Activated naive CD8-positive, alpha-beta T cell treated with anti-CD3 and anti-CD28 coated beads for 36 hours (primary cell): ENCODE data around the gene EXO1. TPM values are rescaled to one million over a fixed set of nuclear protein-coding genes. Genes with fewer than 3 reads are reported as not detected.
"Not testable (repeated sequence)": the region's sequence is repeated elsewhere in the genome, so short reads cannot be mapped to it uniquely, and the experiment has no call there.

Experiments used
- DNase-seq: peaks from one replicate; pipeline ENCODE4 v3.0.0; 2021
- H3K27ac Mint-ChIP-seq: one replicate; pipeline ENCODE4 v1.8.0; 2022; ENCODE audit warnings: mild to moderate bottlenecking, moderate library complexity, mixed read lengths
- H3K27me3 Mint-ChIP-seq: one replicate; pipeline ENCODE4 v1.8.0; 2022; ENCODE audit warnings: mild to moderate bottlenecking, mixed read lengths
- H3K36me3 Mint-ChIP-seq: one replicate; pipeline ENCODE4 v1.8.0; 2021; ENCODE audit warnings: mild to moderate bottlenecking, mixed read lengths
- H3K4me1 Mint-ChIP-seq: one replicate; pipeline ENCODE4 v1.8.0; 2021; ENCODE audit warnings: mixed read lengths
- H3K4me3 Mint-ChIP-seq: one replicate; pipeline ENCODE4 v1.8.0; 2022; ENCODE audit warnings: mild to moderate bottlenecking, moderate library complexity, mixed read lengths
- H3K9me3 Mint-ChIP-seq: one replicate; pipeline ENCODE4 v1.8.0; 2022; ENCODE audit warnings: mixed read lengths
- total RNA-seq, 2 experiments: library from RNA; stranded (reverse); gene quantifications; one replicate each; pipeline ENCODE4 v1.2.3, GENCODE V29; 2021

EXO1 gene
- total RNA-seq, 2 experiments from 2014 or later, result 91.8 to 94.8 TPM

DNA sequence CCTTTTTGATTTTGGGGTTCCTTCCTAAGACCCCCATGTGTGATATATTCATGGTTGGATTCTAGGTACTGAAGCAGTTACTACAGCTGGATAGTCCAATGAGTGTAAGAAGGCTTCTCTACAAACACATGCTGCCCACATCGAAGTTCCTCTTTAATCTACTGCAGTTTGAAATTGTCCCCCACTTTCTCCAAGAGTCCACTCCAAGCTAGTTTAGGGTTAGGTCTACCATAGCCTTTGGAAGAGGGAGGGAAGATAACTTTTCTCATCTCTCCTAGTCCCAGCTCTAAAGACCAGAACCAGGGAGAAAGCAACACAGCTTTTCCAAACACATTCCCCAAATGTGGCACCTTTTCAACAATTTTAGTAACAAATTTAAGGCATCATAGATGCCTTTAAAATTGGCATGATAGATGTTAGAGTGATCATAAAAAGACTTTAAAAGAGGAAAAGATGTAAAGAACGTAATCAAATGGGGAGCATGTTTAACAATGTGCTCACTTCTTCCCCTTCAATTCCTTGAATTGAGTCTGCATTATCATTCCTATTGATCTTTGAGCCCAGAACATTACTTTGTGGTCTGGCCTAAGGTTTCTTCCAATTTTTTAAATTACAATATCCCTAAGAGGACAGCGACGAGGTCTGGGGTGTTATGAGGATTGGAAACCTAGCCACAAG is 1.0 kb upstream of the EXO1 start:
- DNase-seq, result no peak
- Mint-ChIP-seq H3K27ac (peak overlapping the region; percentile 99), H3K27me3 (no peaks in the 10 kb centered on the region), H3K36me3 (peaks cover 27% of the 10 kb centered on the region), H3K9me3 (no peaks in the 10 kb centered on the region), H3K4me3 (peak overlapping the region; percentile 95), H3K4me1 (peaks cover 19% of the 10 kb centered on the region)

- H3K4me3 Mint-ChIP-seq, result peak overlapping the region; percentile 95
- H3K27me3 Mint-ChIP-seq, result no peaks in the 10 kb centered on the region
- no peaks in the 10 kb centered on the region for H3K9me3 Mint-ChIP-seq
- H3K36me3 Mint-ChIP-seq, result peaks cover 30% of the 10 kb centered on the region
- no peak for DNase-seq
- peaks cover 19% of the 10 kb centered on the region for H3K4me1 Mint-ChIP-seq
- H3K27ac Mint-ChIP-seq, result peak overlapping the region; percentile 99
Measured at GRCh38 chr1:241847540-241847795, 536 bp upstream of the EXO1 start.

GRCh38 chr1:241848686-241849344 is 811 bp downstream of the EXO1 start:
- peaks cover 39% of the 10 kb centered on the region for H3K36me3 Mint-ChIP-seq
- no peaks in the 10 kb centered on the region for H3K9me3 Mint-ChIP-seq
- peak overlapping the region; percentile 99 for H3K27ac Mint-ChIP-seq
- peaks cover 19% of the 10 kb centered on the region for H3K4me1 Mint-ChIP-seq
- peak overlapping the region; percentile 95 for H3K4me3 Mint-ChIP-seq
- DNase-seq, result no peak
- no peaks in the 10 kb centered on the region for H3K27me3 Mint-ChIP-seq

DNA sequence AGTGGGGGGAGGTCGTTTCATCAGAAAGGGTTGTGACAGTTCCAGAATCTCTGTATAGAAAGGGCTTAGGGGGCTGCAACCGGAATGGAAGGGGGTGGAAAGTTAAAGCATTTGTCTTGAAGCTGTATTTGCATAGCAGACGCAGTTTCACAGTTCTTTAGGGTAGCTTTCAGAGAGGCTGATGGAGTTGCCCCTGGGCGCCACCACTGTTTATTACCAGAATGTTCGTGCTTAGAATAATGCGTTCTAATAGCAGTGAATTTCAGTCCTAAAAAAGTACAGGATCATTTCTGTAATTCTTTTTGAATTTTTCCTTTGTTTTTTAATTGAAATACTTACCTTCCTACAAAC is 1.3 kb downstream of the EXO1 start:
- Mint-ChIP-seq H3K9me3 (no peaks in the 10 kb centered on the region), H3K4me3 (peak overlapping the region; percentile 95), H3K27me3 (no peaks in the 10 kb centered on the region), H3K36me3 (peaks cover 44% of the 10 kb centered on the region), H3K4me1 (peaks cover 19% of the 10 kb centered on the region), H3K27ac (peak overlapping the region; percentile 99)
- no peak for DNase-seq

DNA sequence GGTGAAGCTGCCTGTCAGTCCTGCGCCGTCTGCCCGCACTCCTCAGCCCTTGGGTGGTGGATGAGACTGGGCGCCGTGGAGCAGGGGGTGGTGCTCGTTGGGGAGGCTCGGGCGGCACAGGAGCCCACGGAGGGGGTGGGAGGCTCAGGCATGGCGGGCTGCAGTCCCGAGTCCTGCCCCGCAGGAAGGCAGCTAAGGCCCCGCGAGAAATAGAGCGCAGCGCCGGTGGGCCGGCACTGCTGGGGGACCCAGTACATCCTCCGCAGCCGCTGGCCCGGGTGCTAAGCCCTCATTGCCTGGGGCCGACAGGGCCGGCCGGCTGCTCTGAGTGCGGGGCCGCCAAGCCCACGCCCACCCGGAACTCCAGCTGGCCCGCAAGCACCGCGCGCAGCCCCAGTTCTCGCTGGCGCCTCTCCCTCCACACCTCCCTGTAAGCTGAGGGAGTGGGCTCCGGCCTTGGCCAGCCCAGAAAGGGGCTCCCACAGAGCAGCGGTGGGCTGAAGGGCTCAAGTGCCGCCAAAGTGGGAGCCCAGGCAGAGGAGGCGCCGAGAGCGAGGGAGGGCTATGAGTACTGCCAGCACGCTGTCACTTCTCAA is 7.6 kb downstream of the EXO1 start:
- not testable (repeated sequence) for H3K27ac Mint-ChIP-seq, DNase-seq, H3K9me3 Mint-ChIP-seq, H3K4me3 Mint-ChIP-seq, H3K27me3 Mint-ChIP-seq, H3K4me1 Mint-ChIP-seq
- H3K36me3 Mint-ChIP-seq, result peaks cover 53% of the 10 kb centered on the region

DNA sequence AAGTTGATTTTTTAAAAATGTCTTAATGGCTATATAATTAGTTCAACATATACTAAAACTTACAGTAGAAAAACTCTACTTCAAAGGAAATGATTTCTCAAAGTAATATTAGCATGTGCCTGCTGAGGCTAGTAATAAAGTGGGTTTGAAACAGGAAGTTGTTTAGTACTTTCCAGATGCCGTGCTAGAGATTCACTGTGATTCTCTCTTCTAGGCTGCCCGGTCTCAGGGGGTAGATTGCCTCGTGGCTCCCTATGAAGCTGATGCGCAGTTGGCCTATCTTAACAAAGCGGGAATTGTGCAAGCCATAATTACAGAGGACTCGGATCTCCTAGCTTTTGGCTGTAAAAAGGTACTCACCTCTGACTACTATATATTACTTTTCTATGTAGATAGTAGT is 9.1 kb downstream of the EXO1 start:
- H3K36me3 Mint-ChIP-seq, result peaks cover 58% of the 10 kb centered on the region
- no peaks in the 10 kb centered on the region for H3K4me1 Mint-ChIP-seq
- no peaks in the 10 kb centered on the region for H3K9me3 Mint-ChIP-seq
- no peak for DNase-seq
- H3K27ac Mint-ChIP-seq, result no peak overlapping the region
- H3K4me3 Mint-ChIP-seq, result no peak overlapping the region
- H3K27me3 Mint-ChIP-seq, result no peaks in the 10 kb centered on the region

DNA sequence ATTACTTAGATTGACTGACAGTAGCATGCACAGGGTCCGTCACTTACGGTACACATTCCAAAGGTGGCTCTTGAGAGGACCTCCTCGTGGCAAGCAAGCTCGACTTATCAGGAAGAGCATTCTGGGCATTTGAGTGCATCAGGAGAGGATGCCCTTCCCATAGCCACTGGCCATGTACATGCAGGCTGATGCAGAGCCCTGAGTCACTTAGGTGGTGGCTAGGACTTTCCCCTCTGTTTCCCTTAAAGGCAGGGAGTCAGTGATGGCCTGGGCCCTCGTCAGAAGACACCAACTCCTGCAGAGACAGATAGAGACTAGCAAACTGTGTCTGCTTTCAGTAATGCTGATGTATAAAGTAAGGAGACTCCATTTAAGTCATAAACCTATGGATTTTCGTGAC is 12.9 kb downstream of the EXO1 start:
- Mint-ChIP-seq H3K27me3 (no peaks in the 10 kb centered on the region), H3K4me3 (no peak overlapping the region), H3K4me1 (no peaks in the 10 kb centered on the region), H3K36me3 (peaks cover 58% of the 10 kb centered on the region), H3K27ac (no peak overlapping the region), H3K9me3 (no peaks in the 10 kb centered on the region)
- no peak for DNase-seq

DNA sequence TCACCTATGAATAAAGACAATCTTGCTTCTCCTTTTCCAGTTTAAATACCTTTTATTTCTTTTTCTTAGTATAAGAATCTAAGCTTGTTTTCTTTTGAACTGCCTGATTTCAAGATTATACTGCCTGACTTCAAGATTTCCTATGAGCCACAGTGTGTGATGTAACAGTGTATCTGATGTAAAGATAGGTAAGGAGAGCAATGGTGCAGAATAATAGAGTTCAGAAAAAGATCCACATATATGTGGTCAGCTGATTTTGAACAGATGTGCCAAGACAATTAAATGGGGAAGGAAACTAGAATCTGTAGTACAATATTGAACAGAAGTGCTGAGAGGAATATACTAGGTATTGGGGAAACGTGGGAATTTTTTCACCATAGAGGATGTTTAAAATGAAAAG is 21.0 kb downstream of the EXO1 start:
- no peaks in the 10 kb centered on the region for H3K27me3 Mint-ChIP-seq
- no peaks in the 10 kb centered on the region for H3K9me3 Mint-ChIP-seq
- no peaks in the 10 kb centered on the region for H3K4me1 Mint-ChIP-seq
- no peak for DNase-seq
- H3K27ac Mint-ChIP-seq, result no peak overlapping the region
- H3K4me3 Mint-ChIP-seq, result no peak overlapping the region
- peaks cover 65% of the 10 kb centered on the region for H3K36me3 Mint-ChIP-seq

DNA sequence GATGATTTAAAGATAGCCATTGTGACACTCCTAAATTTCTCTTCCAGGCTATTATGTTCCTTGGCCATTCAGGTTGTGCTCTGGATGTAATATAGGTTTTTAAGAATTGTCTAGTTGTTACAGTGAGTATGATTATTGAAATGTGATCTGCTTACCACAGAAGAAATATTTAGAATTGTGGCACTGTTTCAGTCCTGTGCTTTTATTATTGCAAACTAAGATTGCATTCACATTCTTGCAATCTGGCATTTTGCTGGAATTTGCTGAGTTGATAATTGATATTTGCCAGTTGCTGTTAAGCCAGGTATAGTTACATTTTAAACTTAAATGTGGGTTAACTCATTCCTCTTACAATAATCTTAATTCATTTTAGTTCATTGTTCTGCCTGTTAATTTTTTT is 22.3 kb downstream of the EXO1 start:
- Mint-ChIP-seq H3K9me3 (no peaks in the 10 kb centered on the region), H3K4me1 (no peaks in the 10 kb centered on the region), H3K27ac (no peak overlapping the region), H3K27me3 (no peaks in the 10 kb centered on the region), H3K36me3 (peaks cover 58% of the 10 kb centered on the region), H3K4me3 (no peak overlapping the region)
- DNase-seq, result no peak

GRCh38 chr1:241870746-241871430 is 22.9 kb downstream of the EXO1 start:
- DNase-seq, result no peak
- Mint-ChIP-seq H3K27me3 (no peaks in the 10 kb centered on the region), H3K36me3 (peaks cover 56% of the 10 kb centered on the region), H3K4me3 (no peak overlapping the region), H3K27ac (no peak overlapping the region), H3K4me1 (no peaks in the 10 kb centered on the region), H3K9me3 (no peaks in the 10 kb centered on the region)

- H3K27ac Mint-ChIP-seq, result no peak overlapping the region
- H3K27me3 Mint-ChIP-seq, result no peaks in the 10 kb centered on the region
- no peak overlapping the region for H3K4me3 Mint-ChIP-seq
- H3K9me3 Mint-ChIP-seq, result no peaks in the 10 kb centered on the region
- peaks cover 50% of the 10 kb centered on the region for H3K36me3 Mint-ChIP-seq
- DNase-seq, result no peak
- no peaks in the 10 kb centered on the region for H3K4me1 Mint-ChIP-seq
Measured at GRCh38 chr1:241881440-241881839, 33.4 kb downstream of the EXO1 start.

GRCh38 chr1:241883159-241883558 is 35.2 kb downstream of the EXO1 start:
- Mint-ChIP-seq H3K9me3 (no peaks in the 10 kb centered on the region), H3K27ac (no peak overlapping the region), H3K4me1 (no peaks in the 10 kb centered on the region), H3K27me3 (no peaks in the 10 kb centered on the region), H3K36me3 (peaks cover 56% of the 10 kb centered on the region), H3K4me3 (no peak overlapping the region)
- DNase-seq, result no peak

GRCh38 chr1:241888232-241888631 is 40.2 kb downstream of the EXO1 start:
- Mint-ChIP-seq H3K36me3 (peaks cover 46% of the 10 kb centered on the region), H3K4me3 (no peak overlapping the region), H3K27me3 (no peaks in the 10 kb centered on the region), H3K27ac (no peak overlapping the region), H3K4me1 (no peaks in the 10 kb centered on the region), H3K9me3 (no peaks in the 10 kb centered on the region)
- DNase-seq, result no peak

- H3K27me3 Mint-ChIP-seq, result no peaks in the 10 kb centered on the region
- no peak overlapping the region for H3K4me3 Mint-ChIP-seq
- H3K9me3 Mint-ChIP-seq, result no peaks in the 10 kb centered on the region
- no peaks in the 10 kb centered on the region for H3K4me1 Mint-ChIP-seq
- no peak overlapping the region for H3K27ac Mint-ChIP-seq
- DNase-seq, result no peak
- H3K36me3 Mint-ChIP-seq, result peaks cover 30% of the 10 kb centered on the region
Measured at GRCh38 chr1:241891296-241891695, 43.3 kb downstream of the EXO1 start.

DNA sequence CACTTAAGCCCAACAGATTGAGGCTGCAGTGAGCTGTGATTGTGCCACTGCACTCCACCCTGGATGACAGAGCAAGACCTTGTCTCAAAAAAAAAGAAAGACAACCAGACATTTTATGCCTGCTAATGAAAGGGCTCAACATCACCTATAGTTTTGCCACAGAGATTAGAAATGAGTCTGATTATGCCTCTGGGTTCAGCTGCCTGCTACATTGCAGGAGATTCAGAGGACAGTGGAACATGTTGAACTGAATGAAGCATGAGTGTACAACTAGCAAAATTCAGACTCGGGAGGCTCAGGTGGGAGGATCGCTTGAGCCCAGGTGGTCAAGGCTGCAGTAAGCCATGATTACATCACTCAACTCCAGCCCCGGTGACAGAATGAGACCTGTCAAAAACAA is 46.0 kb downstream of the EXO1 start:
- no peaks in the 10 kb centered on the region for H3K4me1 Mint-ChIP-seq
- no peaks in the 10 kb centered on the region for H3K9me3 Mint-ChIP-seq
- DNase-seq, result no peak
- no peak overlapping the region for H3K4me3 Mint-ChIP-seq
- no peaks in the 10 kb centered on the region for H3K27me3 Mint-ChIP-seq
- H3K27ac Mint-ChIP-seq, result no peak overlapping the region
- H3K36me3 Mint-ChIP-seq, result peaks cover 15% of the 10 kb centered on the region

DNA sequence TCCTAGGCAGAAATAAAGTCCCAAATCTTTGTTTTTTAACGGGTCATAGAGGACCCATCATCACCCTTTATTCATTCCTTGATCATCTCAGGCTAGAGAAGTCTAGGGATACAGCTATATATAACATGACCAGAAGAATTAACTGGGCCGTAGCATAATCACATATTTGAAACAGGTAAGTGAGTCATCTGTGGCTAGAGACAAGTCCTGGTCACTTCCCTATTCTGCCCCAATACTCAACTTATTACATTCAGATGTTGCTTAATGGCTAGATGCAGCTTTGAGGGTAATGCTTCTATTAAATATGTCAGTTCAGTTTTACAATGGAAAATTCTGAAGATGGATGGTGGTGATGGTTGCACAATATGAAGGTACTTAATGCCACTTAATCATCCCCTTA is 47.0 kb downstream of the EXO1 start:
- Mint-ChIP-seq H3K36me3 (peaks cover 14% of the 10 kb centered on the region), H3K4me1 (no peaks in the 10 kb centered on the region), H3K9me3 (no peaks in the 10 kb centered on the region), H3K27ac (no peak overlapping the region), H3K4me3 (no peak overlapping the region), H3K27me3 (no peaks in the 10 kb centered on the region)
- no peak for DNase-seq
